Measurements from ENCODE around the gene PPP1CA. TPM values are rescaled to one million over a fixed set of nuclear protein-coding genes. Genes with fewer than 3 reads are reported as not detected.

PPP1CA gene
- total and polyA plus RNA-seq, 2 donors (not counting 1 experiment from before 2014, with no cell fraction given), result 218 to 251 TPM

GRCh38 chr11:67384851-67385366 is 16.7 kb downstream of the PPP1CA start:
- no peaks in the 10 kb centered on the region for H3K9me3 ChIP-seq (ENCODE audit: control extremely low read depth in 1 of 3, control insufficient read depth in 2 of 3, insufficient read depth in 1 of 3, low read length in 2 of 3)
- peaks cover 20% of the 10 kb centered on the region for H3K79me2 ChIP-seq (ENCODE audit: control insufficient read depth, insufficient read depth, low read length)
- no peaks in the 10 kb centered on the region for H3K27me3 ChIP-seq (replicated peaks in 1 of 4; ENCODE audit: control extremely low read depth in 1 of 4, control insufficient read depth in 3 of 4, insufficient read depth in 4 of 4, low read length in 3 of 4)
- no peak overlapping the region for H3K4me2 ChIP-seq (replicated peaks; ENCODE audit: low read depth, low read length, poor library complexity, severe bottlenecking)
- no peak overlapping the region for H3K27ac Mint-ChIP-seq
- H4K20me1 ChIP-seq (ENCODE audit: control insufficient read depth, insufficient read depth, low read length, poor library complexity, severe bottlenecking), result peaks cover 7% of the 10 kb centered on the region
- intact Hi-C loops (cut with micrococcal nuclease), result loop anchor here (5.0 kb wide), 2 partner anchors 98 to 143 kb away; partner anchors contain the start of gene ANKRD13D
- no peak overlapping the region for H3K4me3 Mint-ChIP-seq
- 96% methylated on average over 3 of the region's 3 CpGs for WGBS (ENCODE audit: insufficient coverage)
- H2AFZ ChIP-seq (ENCODE audit: insufficient read depth, low read depth, low read length, poor library complexity, severe bottlenecking), result no peak overlapping the region
- no peaks in the 10 kb centered on the region for H3K36me3 ChIP-seq (replicated peaks in 1 of 2; ENCODE audit: control extremely low read depth in 1 of 2, control insufficient read depth in 1 of 2, extremely low read depth in 1 of 2, insufficient read depth in 2 of 2, low read length in 1 of 2)
- peaks cover 31% of the 10 kb centered on the region for H3K4me1 Mint-ChIP-seq
- H3K27ac ChIP-seq (ENCODE audit: low read length in 2 of 2), result no peak overlapping the region
- no peak overlapping the region for H3K4me3 ChIP-seq (ENCODE audit: control extremely low read depth in 1 of 5, extremely low read depth in 1 of 5, insufficient read depth in 1 of 5, low read depth in 2 of 5, low read length in 4 of 5)
- peaks cover 22 to 34% of the 10 kb centered on the region in 2 donors for H3K4me1 ChIP-seq (ENCODE audit: control insufficient read depth in 2 of 2, insufficient read depth in 2 of 2, low read length in 2 of 2)
- ATAC-seq (ENCODE audit: low read depth) (no peak), DNase-seq (no peak)
- ChIA-PET POLR2A (interaction anchor here (5.8 kb wide), 1 partner anchor 31 kb away, joined by 153 read pairs; the partner anchor contains the start of gene POLD4), CTCF (interaction anchor here (0.5 to 42.2 kb wide), 6 partner anchors 30 to 331 kb away, joined by 3 to 2379 read pairs (median 4); partner anchors contain the start of genes CLCF1 and POLD4)
- TF ChIP-seq CTCF (IDR thresholded peaks at IDR 0.05) (no peak), EZH2 (IDR thresholded peaks at IDR 0.05; ENCODE audit: borderline replicate concordance, insufficient read depth, low read depth, low read length, poor library complexity, severe bottlenecking) (no peak)
- no peaks in the 10 kb centered on the region for H3K9me3 Mint-ChIP-seq (ENCODE audit: insufficient read depth)
- no peak overlapping the region for H3K9ac ChIP-seq (ENCODE audit: low read length)
- H3K27me3 Mint-ChIP-seq, result no peaks in the 10 kb centered on the region

Data from B cell (primary cell).